ENCODE data around the gene RFTN1.

DNA sequence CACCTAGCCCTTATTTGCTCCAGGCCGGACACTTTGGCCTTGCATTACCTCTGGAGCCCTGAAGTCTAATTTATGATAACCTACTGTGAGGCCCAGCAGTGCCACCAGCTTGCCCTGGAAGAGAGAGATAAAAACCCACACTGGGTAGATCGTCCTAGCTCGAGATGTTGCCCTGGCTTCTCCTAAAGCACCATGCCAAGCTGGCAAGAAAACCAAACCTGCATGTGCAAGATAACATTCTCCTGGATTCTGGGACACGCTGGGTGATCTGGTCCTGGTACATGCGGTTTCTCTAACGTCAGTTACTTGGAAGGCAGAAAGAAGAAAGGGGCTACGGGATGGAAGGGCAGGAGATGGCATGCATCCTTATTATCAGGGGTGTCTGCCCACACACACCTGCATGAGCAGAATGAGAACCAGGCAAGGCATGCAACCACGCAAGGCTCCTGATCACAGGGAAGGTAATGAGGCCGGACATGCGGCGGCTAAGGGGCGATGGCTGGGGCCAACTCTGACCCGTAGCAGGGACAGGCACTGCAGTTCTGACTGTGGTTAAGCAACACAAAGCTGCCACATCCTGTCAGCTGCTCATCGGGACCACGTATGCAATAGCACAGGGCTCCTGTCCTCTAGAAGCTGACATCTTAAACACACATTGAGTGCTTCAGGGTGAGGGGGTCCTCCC, 175.5 kb downstream of the RFTN1 start:
- TF ChIP-seq EZH2 (IDR thresholded peaks at IDR 0.05) (no peak), EZH2phosphoT487 (IDR thresholded peaks at IDR 0.05) (no peak)
